GM12891 (cell line): ENCODE results near the gene BNIP3.

Experiments used
- DNase-seq: peaks from one replicate; pipeline ENCODE4 v3.0.0; 2011; ENCODE audit warnings: low spot score; ENCODE audit not compliant: insufficient read length
- FAIRE-seq: peaks from 2 replicates; lab custom pipeline; 2011; peaks lifted over from hg19 to GRCh38; lab: Jason Lieb, UNC
- PAX5 ChIP-seq: IDR thresholded peaks from 2 replicates; pipeline ENCODE4 v1.6.1; 2011; ENCODE audit warnings: low read length, moderate library complexity, mild to moderate bottlenecking; ENCODE audit not compliant: insufficient read depth, severe bottlenecking
- POLR2A ChIP-seq: IDR thresholded peaks from 2 replicates; pipeline ENCODE4 v1.6.1; 2011; ENCODE audit warnings: low read depth, low read length, control low read depth
- POLR2AphosphoS5 ChIP-seq: IDR thresholded peaks from 2 replicates; pipeline ENCODE4 v1.6.1; 2011; ENCODE audit warnings: low read depth, low read length, control low read depth
- POU2F2 ChIP-seq: IDR thresholded peaks from 2 replicates; pipeline ENCODE4 v1.6.1; 2011; ENCODE audit warnings: low read depth, mild to moderate bottlenecking, control low read depth, low read length, moderate library complexity
- SPI1 ChIP-seq: IDR thresholded peaks from 2 replicates; pipeline ENCODE4 v1.6.1; 2011; ENCODE audit warnings: low read depth, low read length, control low read depth
- TAF1 ChIP-seq: IDR thresholded peaks from 2 replicates; pipeline ENCODE4 v1.6.1; 2011; ENCODE audit warnings: low read depth, low read length, control low read depth

BNIP3 gene

GRCh38 chr10:131944976-131945695, 36.6 kb downstream of the BNIP3 start:
- TF ChIP-seq TAF1 = no peak
- TF ChIP-seq POLR2A = no peak
- TF ChIP-seq SPI1 = no peak
- TF ChIP-seq POLR2AphosphoS5 = no peak
- DNase-seq = no peak
- FAIRE-seq = no peak

GRCh38 chr10:131944412-131944811, 37.3 kb downstream of the BNIP3 start:
- no peak for DNase-seq
- TF ChIP-seq TAF1 (no peak), POLR2A (no peak), POU2F2 (no peak), POLR2AphosphoS5 (no peak), SPI1 (no peak), PAX5 (no peak)
- FAIRE-seq = no peak

- DNase-seq (no peak), FAIRE-seq (no peak)
- no peak for TF ChIP-seq PAX5
- TF ChIP-seq POLR2AphosphoS5 = no peak
- no peak for TF ChIP-seq POLR2A
- no peak for TF ChIP-seq POU2F2
- TF ChIP-seq SPI1 = no peak
- no peak for TF ChIP-seq TAF1
These were observed 38.5 kb downstream of the BNIP3 start for GRCh38 chr10:131943021-131943814.

GRCh38 chr10:131942455-131942854, 39.3 kb downstream of the BNIP3 start:
- DNase-seq = no peak
- TF ChIP-seq POLR2AphosphoS5 = no peak
- TF ChIP-seq POU2F2 = no peak
- TF ChIP-seq TAF1 = no peak
- no peak for TF ChIP-seq POLR2A
- TF ChIP-seq PAX5 = no peak
- no peak for TF ChIP-seq SPI1
- FAIRE-seq = no peak

GRCh38 chr10:131938681-131939080, 43.0 kb downstream of the BNIP3 start:
- FAIRE-seq (no peak), DNase-seq (no peak)
- no peak for TF ChIP-seq PAX5
- TF ChIP-seq POLR2AphosphoS5 = no peak
- no peak for TF ChIP-seq POLR2A
- no peak for TF ChIP-seq POU2F2
- no peak for TF ChIP-seq TAF1
- no peak for TF ChIP-seq SPI1

GRCh38 chr10:131937836-131938235, 43.9 kb downstream of the BNIP3 start:
- FAIRE-seq = no peak

GRCh38 chr10:131936736-131937135, 45.0 kb downstream of the BNIP3 start:
- TF ChIP-seq SPI1 (no peak), TAF1 (no peak), PAX5 (no peak), POLR2A (no peak), POLR2AphosphoS5 (no peak)
- DNase-seq (no peak), FAIRE-seq (no peak)

More at GRCh38 chr10:131937836-131938235, 43.9 kb downstream of the BNIP3 start:
- TF ChIP-seq SPI1 = no peak
- TF ChIP-seq POLR2A = no peak
- no peak for TF ChIP-seq TAF1
- TF ChIP-seq POLR2AphosphoS5 = no peak
- TF ChIP-seq PAX5 = no peak
- TF ChIP-seq POU2F2 = no peak
- DNase-seq = no peak

GRCh38 chr10:131936294-131936693, 45.4 kb downstream of the BNIP3 start:
- DNase-seq = no peak
- no peak for FAIRE-seq
- no peak for TF ChIP-seq SPI1
- no peak for TF ChIP-seq PAX5
- no peak for TF ChIP-seq POLR2AphosphoS5
- no peak for TF ChIP-seq POU2F2
- TF ChIP-seq POLR2A = no peak
- no peak for TF ChIP-seq TAF1

GRCh38 chr10:131935260-131935659, 46.5 kb downstream of the BNIP3 start:
- DNase-seq (no peak), FAIRE-seq (no peak)
- TF ChIP-seq POLR2AphosphoS5 (no peak), TAF1 (no peak), PAX5 (no peak), POLR2A (no peak), POU2F2 (no peak), SPI1 (no peak)

- DNase-seq (no peak), FAIRE-seq (no peak)
- TF ChIP-seq POU2F2 (no peak), SPI1 (no peak), POLR2AphosphoS5 (no peak), POLR2A (no peak), PAX5 (no peak), TAF1 (no peak)
These were observed 47.0 kb downstream of the BNIP3 start for GRCh38 chr10:131934769-131935168.
